GM19372 (cell line): ENCODE data around the gene CD2AP.

Source experiments
- ATAC-seq: cut with Tn5 transposase; IDR thresholded peaks from one replicate; pipeline ENCODE4 v1.9.1; 2021; ENCODE audit warnings: mild to moderate bottlenecking, low read depth, moderate library complexity; ENCODE audit not compliant: unreplicated experiment

Gene CD2AP

DNA sequence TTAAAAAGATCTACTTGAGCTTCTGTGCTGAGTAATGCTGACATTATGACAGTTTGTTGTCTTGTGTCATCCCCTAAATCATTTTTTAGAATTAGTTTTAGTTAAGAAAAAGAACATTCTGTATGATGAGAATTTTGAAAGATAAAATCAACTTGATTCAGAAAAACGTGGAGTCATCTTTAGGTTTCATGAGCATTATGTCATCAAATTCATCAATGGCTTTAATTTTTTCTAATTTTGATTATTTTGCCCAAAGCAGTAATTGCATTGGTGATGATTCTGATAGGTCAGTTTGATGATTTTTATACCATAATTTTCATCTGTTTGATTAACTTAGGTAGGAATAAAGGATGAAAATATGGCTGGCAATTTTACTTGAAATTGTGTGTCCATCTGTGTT lies 194.2 kb downstream of the CD2AP start:
- ATAC-seq: no peak

- no peak for ATAC-seq
These were observed 195.2 kb downstream of the CD2AP start for GRCh38 chr6:47672816-47673215.

DNA sequence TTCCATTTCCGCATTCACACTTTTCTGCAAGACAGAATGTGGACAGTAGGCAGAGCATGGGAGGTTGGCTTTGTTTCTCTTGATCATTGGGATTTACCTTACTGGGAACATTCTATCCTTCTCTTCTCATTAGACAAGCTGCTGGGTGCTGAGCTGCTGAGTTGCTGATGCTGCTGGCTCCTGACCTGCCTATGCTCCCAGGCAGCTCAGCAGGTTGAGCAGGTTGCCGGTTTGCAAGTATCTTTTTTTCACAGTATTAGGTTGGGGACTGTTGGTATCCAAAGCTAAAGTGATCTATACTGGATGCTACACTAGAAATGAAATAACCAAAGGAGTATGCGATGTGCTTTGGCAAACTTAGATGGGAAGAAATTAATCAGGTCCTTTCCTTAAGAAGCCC lies 197.1 kb downstream of the CD2AP start:
- ATAC-seq: no peak
